ENCODE measurements around the gene NUTM2D.
"Not testable (repeated sequence)": the region's sequence is repeated elsewhere in the genome, so short reads cannot be mapped to it uniquely, and the experiment has no call there.

The NUTM2D gene, protein sequence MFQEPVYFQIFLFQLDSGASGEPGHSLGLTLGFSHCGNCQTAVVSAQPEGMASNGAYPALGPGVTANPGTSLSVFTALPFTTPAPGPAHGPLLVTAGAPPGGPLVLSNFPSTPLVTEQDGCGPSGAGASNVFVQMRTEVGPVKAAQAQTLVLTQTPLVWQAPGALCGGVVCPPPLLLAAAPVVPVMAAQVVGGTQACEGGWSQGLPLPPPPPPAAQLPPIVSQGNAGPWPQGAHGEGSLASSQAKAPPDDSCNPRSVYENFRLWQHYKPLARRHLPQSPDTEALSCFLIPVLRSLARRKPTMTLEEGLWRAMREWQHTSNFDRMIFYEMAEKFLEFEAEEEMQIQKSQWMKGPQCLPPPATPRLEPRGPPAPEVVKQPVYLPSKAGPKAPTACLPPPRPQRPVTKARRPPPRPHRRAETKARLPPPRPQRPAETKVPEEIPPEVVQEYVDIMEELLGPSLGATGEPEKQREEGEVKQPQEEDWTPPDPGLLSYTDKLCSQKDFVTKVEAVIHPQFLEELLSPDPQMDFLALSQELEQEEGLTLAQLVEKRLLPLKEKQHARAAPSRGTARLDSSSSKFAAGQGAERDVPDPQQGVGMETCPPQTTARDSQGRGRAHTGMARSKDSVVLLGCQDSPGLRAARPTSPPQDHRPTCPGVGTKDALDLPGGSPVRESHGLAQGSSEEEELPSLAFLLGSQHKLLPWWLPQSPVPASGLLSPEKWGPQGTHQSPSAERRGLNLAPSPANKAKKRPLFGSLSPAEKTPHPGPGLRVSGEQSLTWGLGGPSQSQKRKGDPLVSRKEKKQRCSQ

GRCh38 chr10:87357444-87357843, at the start of gene NUTM2D:
Gene NUTM2D, plus strand, starts transcription at chr10:87357744. Its CDS starts 522 bp downstream, at chr10:87358266.
- not testable (repeated sequence) for DNase-seq

- not testable (repeated sequence) for DNase-seq
Measured at GRCh38 chr10:87308702-87309101, 48.8 kb upstream of the NUTM2D start.

DNA sequence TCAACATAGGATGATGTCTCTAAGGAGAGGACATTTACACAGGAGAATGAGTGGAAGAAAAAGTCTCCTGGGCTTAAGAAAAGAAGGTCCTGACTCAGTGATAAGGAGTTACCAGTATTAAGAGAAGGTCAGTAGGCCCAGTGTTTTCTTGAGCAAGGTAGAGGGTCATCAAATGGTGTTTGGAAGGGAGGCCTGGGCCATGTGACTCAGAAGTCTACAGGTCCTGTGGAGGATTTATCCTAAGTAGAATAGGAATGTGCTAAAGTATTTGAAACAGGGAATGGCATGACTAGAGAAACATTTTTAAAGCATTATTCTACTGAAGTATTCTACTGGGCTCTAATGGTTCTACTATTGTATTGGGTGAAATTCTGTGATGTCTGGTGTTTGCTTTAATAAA, 47.9 kb upstream of the NUTM2D start:
- not testable (repeated sequence) for DNase-seq

GRCh38 chr10:87311521-87311920, 46.0 kb upstream of the NUTM2D start:
- not testable (repeated sequence) for DNase-seq

DNA sequence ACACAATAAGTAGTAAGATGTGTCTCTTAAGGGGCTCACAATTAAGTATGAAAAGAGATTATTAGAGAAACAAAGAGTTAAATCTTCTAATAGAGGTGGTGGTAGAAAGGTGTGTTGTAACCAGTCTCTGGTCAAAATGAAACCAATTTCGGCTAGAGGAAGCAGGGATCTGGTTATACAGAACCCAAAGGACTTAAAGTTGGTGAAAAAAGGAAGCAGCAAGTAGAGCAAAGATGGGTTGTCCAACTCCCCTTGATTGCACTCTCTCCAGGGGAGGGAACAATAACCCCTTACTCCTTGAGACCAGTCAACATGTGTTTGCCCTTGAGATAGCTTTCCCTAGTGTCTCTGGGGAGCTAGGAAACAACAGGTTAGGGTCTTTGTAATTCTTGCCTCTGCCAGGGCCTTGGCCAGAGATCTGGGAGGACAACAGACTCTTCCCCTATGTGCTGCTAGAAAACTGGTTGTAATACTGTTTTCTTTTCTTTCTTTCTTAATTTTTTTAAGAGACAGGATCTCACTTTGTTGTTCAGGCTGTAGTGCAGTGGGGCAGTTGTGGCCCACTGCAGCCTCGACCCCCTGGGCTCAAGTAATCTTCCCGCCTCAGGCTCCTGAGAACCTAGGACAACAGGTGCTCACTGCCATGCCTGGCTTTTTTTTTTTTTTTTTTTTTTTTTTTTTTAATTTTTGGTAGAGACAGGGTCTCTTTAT, 43.7 kb upstream of the NUTM2D start:
- not testable (repeated sequence) for DNase-seq

GRCh38 chr10:87314360-87314973, 43.1 kb upstream of the NUTM2D start:
- DNase-seq, result not testable (repeated sequence)

DNA sequence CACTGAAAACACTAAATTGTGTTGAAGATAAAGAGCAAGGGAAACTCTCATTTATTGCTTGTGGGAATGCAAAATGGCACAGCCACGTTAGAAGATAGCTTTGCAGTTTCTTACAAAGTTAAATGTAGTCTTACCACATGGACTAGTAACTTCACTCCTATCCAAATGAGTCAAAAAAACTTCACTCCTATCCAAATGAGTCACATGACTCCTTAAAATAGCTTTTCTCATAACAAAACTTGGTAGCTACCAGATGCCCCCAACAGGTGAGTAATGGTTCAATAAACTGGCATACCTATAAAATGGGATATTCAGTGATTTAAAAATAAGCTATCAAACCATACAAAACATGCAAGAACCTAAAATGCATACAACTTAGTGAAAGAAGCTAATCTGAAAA, 36.0 kb upstream of the NUTM2D start:
- not testable (repeated sequence) for DNase-seq

DNA sequence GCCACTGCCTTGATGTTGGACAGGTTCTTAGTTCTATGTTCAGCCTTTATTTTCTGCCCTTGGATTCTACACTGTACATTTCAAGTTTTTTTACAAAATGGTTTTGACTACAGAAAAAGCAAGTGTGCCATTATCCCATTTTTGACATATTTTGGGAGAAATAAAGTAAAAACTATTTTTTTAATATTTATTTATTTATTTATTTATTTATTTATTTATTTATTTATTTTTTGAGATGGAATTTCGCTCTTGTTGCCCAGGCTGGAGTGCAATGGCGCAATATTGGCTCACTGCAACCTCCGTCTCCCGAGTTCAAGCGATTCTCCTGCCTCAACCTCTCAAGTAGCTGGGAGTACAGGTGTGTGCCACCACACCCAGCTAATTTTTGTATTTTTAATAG, 33.0 kb upstream of the NUTM2D start:
- not testable (repeated sequence) for DNase-seq

DNA sequence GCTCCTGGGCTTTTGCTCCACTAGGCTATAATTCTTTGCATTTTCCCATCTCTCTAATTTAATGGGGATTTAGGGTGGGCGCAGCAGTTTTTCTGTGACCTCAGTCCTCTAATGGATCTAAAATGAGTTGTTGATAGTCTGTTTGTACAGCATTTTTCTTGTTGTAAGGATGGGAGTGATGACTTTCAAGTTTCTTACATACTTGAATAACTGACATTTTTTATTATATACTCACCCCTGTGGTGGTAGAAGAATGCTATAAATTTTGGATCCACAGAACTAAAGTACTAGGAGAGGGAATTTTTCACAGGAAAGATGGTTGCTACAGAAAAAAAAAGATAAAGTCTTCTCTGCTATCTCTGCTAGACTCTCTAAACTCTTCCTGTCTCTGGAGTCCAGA, 29.6 kb upstream of the NUTM2D start:
- DNase-seq, result not testable (repeated sequence)

- DNase-seq, result not testable (repeated sequence)
Measured at GRCh38 chr10:87329131-87329530, 28.4 kb upstream of the NUTM2D start.

- not testable (repeated sequence) for DNase-seq
Measured at GRCh38 chr10:87332687-87333086, 24.9 kb upstream of the NUTM2D start.

DNA sequence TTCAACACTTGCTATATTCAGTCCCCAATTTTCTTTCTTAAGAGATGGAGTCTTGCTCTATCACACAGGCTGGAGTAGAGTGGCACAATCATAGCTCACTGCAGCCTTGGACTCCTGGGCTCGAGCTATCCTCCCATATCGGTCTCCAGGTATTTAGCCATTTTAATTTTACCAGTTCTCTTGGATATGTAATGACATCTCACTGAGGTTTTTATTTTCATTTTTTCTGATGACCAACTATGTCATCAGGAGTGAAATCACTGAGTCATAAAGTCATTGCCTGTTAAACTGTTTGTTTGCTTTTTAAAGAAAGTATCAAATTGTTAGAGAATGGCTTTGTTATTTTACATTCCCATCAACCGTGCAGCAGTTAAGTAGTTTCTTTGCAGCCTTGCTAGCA, 17.1 kb upstream of the NUTM2D start:
- DNase-seq, result not testable (repeated sequence)

- DNase-seq, result not testable (repeated sequence)
Measured at GRCh38 chr10:87341546-87342142, 15.9 kb upstream of the NUTM2D start.

DNA sequence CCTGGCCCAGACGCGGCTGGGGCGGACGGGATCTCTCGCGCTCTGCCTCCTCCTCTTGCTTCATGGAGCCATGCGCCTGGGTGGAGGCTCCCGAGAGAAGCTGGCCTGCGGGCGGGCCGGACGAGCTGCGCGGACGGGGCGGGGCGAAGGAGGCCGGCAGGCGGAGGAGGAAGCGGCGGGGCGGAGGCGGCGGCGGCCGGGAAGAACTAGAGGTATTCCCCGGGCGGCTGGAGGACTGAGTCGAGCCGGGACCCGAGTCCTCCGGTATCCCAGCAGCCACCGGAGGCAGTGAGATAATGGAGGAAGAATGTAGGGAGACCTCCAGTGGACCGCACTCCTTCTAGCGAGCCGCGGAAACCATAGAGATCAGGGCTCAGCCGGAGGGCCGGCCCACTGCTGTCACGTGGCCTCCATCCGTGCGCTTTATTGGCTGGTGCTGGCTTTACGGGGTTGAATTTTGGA, 15.3 kb upstream of the NUTM2D start:
- DNase-seq, result peak; percentile 83 to 85

GRCh38 chr10:87342711-87343258, 14.8 kb upstream of the NUTM2D start:
- DNase-seq, result peak; percentile 42 to 74

GRCh38 chr10:87345743-87346142, 11.8 kb upstream of the NUTM2D start:
- DNase-seq, result not testable (repeated sequence)

DNA sequence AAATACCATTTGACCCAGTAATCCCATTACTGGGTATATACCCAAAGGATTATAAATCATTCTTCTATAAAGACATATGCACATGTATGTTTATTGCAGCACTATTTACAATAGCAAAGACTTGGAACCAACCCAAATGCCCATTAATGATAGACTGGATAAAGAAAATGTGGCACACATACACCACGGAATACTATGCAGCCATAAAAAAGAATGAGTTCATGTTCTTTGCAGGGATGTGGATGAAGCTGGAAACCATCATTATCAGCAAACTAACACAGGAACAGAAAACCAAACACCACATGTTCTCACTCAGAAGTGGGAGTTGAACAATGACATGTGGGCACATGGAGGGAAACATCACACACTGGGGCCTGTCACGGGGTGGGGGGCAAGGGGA, 7.4 kb upstream of the NUTM2D start:
- DNase-seq, result not testable (repeated sequence)

- not testable (repeated sequence) for DNase-seq
Measured at GRCh38 chr10:87352825-87353224, 4.7 kb upstream of the NUTM2D start.

DNA sequence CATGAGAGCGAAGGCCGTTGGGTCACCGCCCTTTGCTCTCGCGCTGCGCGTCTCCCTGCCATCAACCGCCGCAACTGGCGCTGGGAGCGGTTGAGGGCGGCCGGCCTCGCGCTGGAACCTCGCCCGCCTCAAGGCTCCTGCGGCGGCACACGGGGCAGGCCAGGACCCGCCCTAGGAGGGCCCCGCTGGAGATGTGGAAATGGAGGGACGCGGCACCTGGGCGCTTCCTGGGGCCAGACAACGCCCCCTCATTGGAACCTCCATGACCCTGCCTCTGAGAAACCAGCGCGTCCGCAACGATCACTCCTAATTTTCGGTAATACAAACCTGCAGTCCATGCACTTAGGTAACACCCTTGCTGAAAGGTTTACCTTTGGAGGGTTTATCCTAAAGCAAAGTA, 2.4 kb upstream of the NUTM2D start:
- DNase-seq, result not testable (repeated sequence)

- not testable (repeated sequence) for DNase-seq
Measured at GRCh38 chr10:87358159-87358558, 615 bp downstream of the NUTM2D start.

GRCh38 chr10:87369514-87370112, 12.1 kb downstream of the NUTM2D start:
- not testable (repeated sequence) for DNase-seq
